Gastroesophageal sphincter (tissue), 4 donors: Measurements from ENCODE around the gene QSOX1. TPM values are rescaled to one million over a fixed set of nuclear protein-coding genes. Genes with fewer than 3 reads are reported as not detected.

Experiments used
- ATAC-seq: fragments of 150-250 bp; one replicate; pipeline ENCODE4 v1.9.1; 2016; ENCODE audit warnings: mild to moderate bottlenecking, moderate library complexity
- H3K27ac ChIP-seq, 4 donors: fragments of 200-600 bp; sonication (generic) in 3 of 4; 1 replicate in 3 of 4; 2 replicates in 1 of 4; pipeline ENCODE4 v1.5.1; 2016 to 2019
- H3K27me3 ChIP-seq: fragments of 200-600 bp; sonication (generic); one replicate; pipeline ENCODE4 v1.5.1; 2019
- H3K36me3 ChIP-seq, 2 donors: fragments of 200-600 bp; sonication (generic); one replicate each; pipeline ENCODE4 v1.5.1; 2019; ENCODE audit warnings: control low read depth in 1 of 2
- H3K4me1 ChIP-seq, 3 donors: fragments of 200-600 bp; sonication (generic); 1 replicate in 2 of 3; 2 replicates in 1 of 3; pipeline ENCODE4 v1.5.1; 2016 to 2019; ENCODE audit warnings: control low read depth in 2 of 3
- H3K4me3 ChIP-seq, 2 donors: fragments of 200-600 bp; sonication (generic); one replicate each; pipeline ENCODE4 v1.5.1; 2019; ENCODE audit warnings: mild to moderate bottlenecking in 1 of 2, moderate library complexity in 1 of 2
- H3K9me3 ChIP-seq, 3 donors: fragments of 200-600 bp; sonication (generic); one replicate each; pipeline ENCODE4 v1.5.1; 2017 to 2019; ENCODE audit warnings: control low read depth in 2 of 3
- CTCF ChIP-seq, 4 experiments: fragments of 200-600 bp in 2 of 4; fragments of 450-650 bp in 2 of 4; sonication (generic) in 1 of 4; IDR thresholded peaks; one replicate each; pipeline ENCODE4 v1.5.1; 2017 to 2019; ENCODE audit warnings: antibody characterized with exemption in 4 of 4, mild to moderate bottlenecking in 2 of 4, moderate library complexity in 2 of 4
- EP300 ChIP-seq: sonication (generic); formaldehyde crosslinking; IDR thresholded peaks from one replicate; pipeline ENCODE4 v1.6.1; 2017; ENCODE audit warnings: antibody characterized with exemption, mild to moderate bottlenecking
- POLR2A ChIP-seq, 2 donors: fragments of 450-650 bp; IDR thresholded peaks; one replicate each; pipeline ENCODE4 v1.6.1; 2017; ENCODE audit warnings: antibody characterized with exemption in 2 of 2, mild to moderate bottlenecking in 2 of 2, moderate library complexity in 1 of 2
- POLR2AphosphoS5 ChIP-seq: sonication (generic); formaldehyde crosslinking; IDR thresholded peaks from one replicate; pipeline ENCODE4 v1.6.1; 2017; ENCODE audit warnings: antibody characterized with exemption
- WGBS, 2 donors: methylation state at CpG; one replicate each; pipeline ENCODE4 v1.1.5; 2018; ENCODE audit warnings: low coverage in 1 of 2; 5-methylcytosine and 5-hydroxymethylcytosine counted together
- total RNA-seq, 4 donors: library from RNA; depleted of rRNA; stranded (reverse); fragments of >200 nt; gene quantifications; one replicate each; pipeline ENCODE4 v1.1.0, GENCODE V29; 2016

Gene QSOX1
- total RNA-seq, 4 donors from 2014 or later = 71.5 to 132 (median 106) TPM

- no peak for ATAC-seq
- peaks cover 0 to 42% (median 6%) of the 10 kb centered on the region in 3 donors for H3K4me1 ChIP-seq
Observed at GRCh38 chr1:180157576-180158057, 2.9 kb downstream of the QSOX1 start.

DNA sequence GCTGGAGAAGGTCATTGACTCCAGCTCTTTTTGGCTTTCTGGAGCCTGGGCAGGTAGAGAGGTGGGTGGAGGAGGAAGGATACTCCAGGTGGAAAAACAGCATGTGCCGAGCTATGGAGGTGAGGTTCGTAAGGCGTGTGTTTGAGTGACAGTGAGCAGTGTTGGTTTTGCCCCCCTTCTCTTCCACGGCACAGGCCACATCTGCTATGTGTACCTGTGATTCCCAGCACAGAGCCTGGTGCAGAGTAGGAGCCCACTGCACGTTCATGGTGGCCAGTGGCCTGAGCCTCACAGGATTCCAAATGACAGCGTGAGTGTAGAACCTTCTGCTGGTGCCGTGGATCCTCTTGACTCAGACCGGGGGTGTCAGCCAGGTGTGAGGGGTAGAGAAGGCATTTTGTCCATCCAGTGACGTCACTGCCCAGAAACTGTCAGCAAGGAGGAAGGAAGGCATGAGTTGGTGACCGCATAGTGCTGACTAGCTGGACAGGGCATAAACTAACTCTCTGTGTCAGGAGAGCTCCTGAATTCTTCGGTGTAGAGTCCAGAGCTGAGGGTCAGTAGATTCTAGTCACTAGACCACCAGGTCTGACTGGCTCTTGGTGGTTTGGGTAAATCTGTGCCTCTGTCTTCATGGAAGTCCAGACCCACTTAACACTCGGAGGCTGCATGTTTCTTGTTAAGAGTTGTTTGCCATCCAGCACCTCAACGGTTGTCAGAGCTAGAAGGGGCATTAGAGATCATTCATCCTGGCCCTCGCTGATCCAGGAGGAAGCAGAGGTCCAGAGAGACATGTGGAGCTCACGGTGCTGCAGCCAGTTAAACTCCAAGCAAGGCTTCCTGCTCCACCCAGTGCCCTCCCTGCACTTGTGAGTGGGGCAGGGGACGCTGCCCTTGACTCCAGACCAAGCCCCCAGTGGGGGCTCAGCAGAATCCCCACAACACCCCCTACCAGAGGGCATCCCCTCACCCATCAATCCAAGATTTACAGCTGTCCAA is 3.8 kb downstream of the QSOX1 start:
- no peak for TF ChIP-seq CTCF (IDR thresholded peaks at IDR 0.05)
- no peak for TF ChIP-seq EP300
- no peak for TF ChIP-seq POLR2AphosphoS5
- TF ChIP-seq POLR2A (IDR thresholded peaks at IDR 0.05) = no peak
- ATAC-seq = no peak
- Histone ChIP-seq H3K27me3 (no peaks in the 10 kb centered on the region), H3K9me3 (no peaks in the 10 kb centered on the region), H3K4me1 (peaks cover 0 to 42% (median 6%) of the 10 kb centered on the region in 3 donors), H3K4me3 (no peak overlapping the region), H3K27ac (no peak overlapping the region), H3K36me3 (no peaks in the 10 kb centered on the region)
- 90% methylated on average over 6 of the region's 16 CpGs; no CpG with 5 or more reads in 1 of the 2 donors for WGBS, 2 donors

More at GRCh38 chr1:180157576-180158057, 2.9 kb downstream of the QSOX1 start:
- Histone ChIP-seq H3K36me3 (no peaks in the 10 kb centered on the region), H3K27me3 (no peaks in the 10 kb centered on the region), H3K27ac (no peak overlapping the region), H3K9me3 (no peaks in the 10 kb centered on the region), H3K4me3 (no peak overlapping the region)
- no peak for TF ChIP-seq CTCF (IDR thresholded peaks at IDR 0.05)
- TF ChIP-seq POLR2AphosphoS5 = no peak
- no peak for TF ChIP-seq EP300
- no peak for TF ChIP-seq POLR2A (IDR thresholded peaks at IDR 0.05)
- 77 to 100% methylated on average over 2 of the region's 3 CpGs for WGBS, 2 donors

DNA sequence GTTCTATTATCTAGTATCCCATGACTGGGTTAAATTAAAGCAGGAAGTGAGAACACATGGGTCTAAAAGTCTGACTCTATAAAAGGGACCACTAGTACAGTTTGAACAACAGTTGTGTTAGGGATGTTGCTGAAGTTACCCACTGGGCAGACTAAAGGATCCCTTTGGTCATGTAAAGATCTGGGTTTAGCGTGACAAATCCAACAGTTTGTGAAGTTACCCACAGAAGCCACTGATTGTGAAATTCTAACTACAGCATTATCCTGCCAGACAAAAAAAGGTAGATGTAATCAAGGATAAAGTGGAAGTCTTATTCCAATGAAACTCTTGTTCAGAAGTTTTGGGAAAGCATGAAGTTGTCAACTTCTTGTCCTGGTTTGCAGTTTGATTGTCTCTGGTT is 5.7 kb downstream of the QSOX1 start:
- WGBS, 2 donors = 83% methylated on average over 1 of the region's 1 CpG; no CpG with 5 or more reads in 1 of the 2 donors
- Histone ChIP-seq H3K9me3 (no peaks in the 10 kb centered on the region), H3K27me3 (no peaks in the 10 kb centered on the region), H3K36me3 (no peaks in the 10 kb centered on the region), H3K27ac (no peak overlapping the region), H3K4me1 (peaks cover 0 to 36% (median 2%) of the 10 kb centered on the region in 3 donors), H3K4me3 (no peak overlapping the region)
- no peak for TF ChIP-seq POLR2AphosphoS5
- TF ChIP-seq CTCF (IDR thresholded peaks at IDR 0.05) = no peak
- TF ChIP-seq POLR2A (IDR thresholded peaks at IDR 0.05) = no peak
- TF ChIP-seq EP300 = no peak
- no peak for ATAC-seq

GRCh38 chr1:180163041-180163440 is 8.4 kb downstream of the QSOX1 start:
- peaks cover 0 to 6% of the 10 kb centered on the region in 2 donors for H3K36me3 ChIP-seq
- WGBS, 2 donors = 77 to 85% methylated on average over 2 of the region's 2 CpGs
- no peak for TF ChIP-seq CTCF (IDR thresholded peaks at IDR 0.05)
- TF ChIP-seq POLR2A (IDR thresholded peaks at IDR 0.05) = no peak
- no peak for TF ChIP-seq POLR2AphosphoS5
- no peak for TF ChIP-seq EP300
- no peak for ATAC-seq
- H3K27ac ChIP-seq = no peak overlapping the region
- H3K4me1 ChIP-seq = peaks cover 0 to 36% (median 16%) of the 10 kb centered on the region in 3 donors
- no peaks in the 10 kb centered on the region for H3K27me3 ChIP-seq
- H3K4me3 ChIP-seq = no peak overlapping the region
- no peaks in the 10 kb centered on the region for H3K9me3 ChIP-seq
